Thymus (tissue), 11 donors: ENCODE measurements around the gene UGT1A1. TPM values are rescaled to one million over a fixed set of nuclear protein-coding genes. Genes with fewer than 3 reads are reported as not detected.
"Not testable (repeated sequence)": the region's sequence is repeated elsewhere in the genome, so short reads cannot be mapped to it uniquely, and the experiment has no call there.

Experiments
- DNase-seq, 9 donors: peaks; one replicate each; pipeline ENCODE4 v3.0.0-alpha.2; 2013; ENCODE audit warnings: low spot score in 9 of 9, low read depth in 6 of 9, missing footprints in 1 of 9
- H3K27ac ChIP-seq, 2 donors: one replicate each; pipeline ENCODE4 v1.5.1; 2013; ENCODE audit warnings: control low read depth in 1 of 2, low read depth in 1 of 2, low read length in 1 of 2, mild to moderate bottlenecking in 1 of 2, moderate library complexity in 1 of 2
- H3K27me3 ChIP-seq, 2 donors: one replicate each; pipeline ENCODE4 v1.5.1; 2013; ENCODE audit warnings: low read length in 1 of 2; ENCODE audit not compliant: control insufficient read depth in 2 of 2, insufficient read depth in 1 of 2
- H3K36me3 ChIP-seq, 2 donors: one replicate each; pipeline ENCODE4 v1.5.1; 2013; ENCODE audit warnings: low read length in 1 of 2, mild to moderate bottlenecking in 1 of 2, moderate library complexity in 1 of 2; ENCODE audit not compliant: control insufficient read depth in 2 of 2, insufficient read depth in 2 of 2
- H3K4me1 ChIP-seq, 2 donors: one replicate each; pipeline ENCODE4 v1.5.1; 2013; ENCODE audit warnings: low read length in 2 of 2; ENCODE audit not compliant: control insufficient read depth in 2 of 2, insufficient read depth in 2 of 2
- H3K4me3 ChIP-seq, 2 donors: one replicate each; pipeline ENCODE4 v1.5.1; 2013; ENCODE audit warnings: low read length in 2 of 2, control low read depth in 1 of 2, mild to moderate bottlenecking in 1 of 2
- H3K9me3 ChIP-seq, 2 donors: one replicate each; pipeline ENCODE4 v1.5.1; 2013; ENCODE audit warnings: low read length in 1 of 2, mild to moderate bottlenecking in 1 of 2; ENCODE audit not compliant: control insufficient read depth in 2 of 2, insufficient read depth in 1 of 2
- WGBS: extraction: QIAGEN DNeasy Blood & Tissue Kit; methylation state at CpG from one replicate; pipeline ENCODE4 v1.1.7; 2013; 5-methylcytosine and 5-hydroxymethylcytosine counted together
- polyA plus RNA-seq: library from polyadenylated mRNA; stranded (reverse); fragments of 200-250 nt; gene quantifications from one replicate; pipeline ENCODE4 v1.2.3, GENCODE V29; 2013
- total RNA-seq: library from RNA; stranded (reverse); fragments of 120-200 nt; gene quantifications from one replicate; pipeline ENCODE4 v1.2.4, GENCODE V29; 2013
- donor health status: healthy.

UGT1A1 gene
- total and polyA plus RNA-seq, 2 donors = 0.09 to 0.32 TPM

- no peak overlapping the region for H3K4me3 ChIP-seq
- WGBS = 81% methylated on average over 2 of the region's 2 CpGs
- H3K4me1 ChIP-seq = no peaks in the 10 kb centered on the region
- no peak overlapping the region for H3K27ac ChIP-seq
- H3K36me3 ChIP-seq = no peaks in the 10 kb centered on the region
- DNase-seq = no peak
- H3K9me3 ChIP-seq = no peaks in the 10 kb centered on the region
- peaks cover 0 to 2% of the 10 kb centered on the region in 2 donors for H3K27me3 ChIP-seq
These were observed 19.2 kb upstream of the UGT1A1 start for GRCh38 chr2:233740870-233741269.

- Histone ChIP-seq H3K9me3 (no peaks in the 10 kb centered on the region), H3K27me3 (peaks cover 0 to 2% of the 10 kb centered on the region in 2 donors), H3K4me1 (no peaks in the 10 kb centered on the region), H3K27ac (no peak overlapping the region), H3K4me3 (no peak overlapping the region), H3K36me3 (no peaks in the 10 kb centered on the region)
- DNase-seq = no peak
- 97% methylated on average over 45 of the region's 46 CpGs for WGBS
These were observed 16.4 kb upstream of the UGT1A1 start for GRCh38 chr2:233743464-233744259.

- H3K27ac ChIP-seq = no peak overlapping the region
- no peak overlapping the region for H3K4me3 ChIP-seq
- 92% methylated on average over 5 of the region's 5 CpGs for WGBS
- no peak for DNase-seq
- no peaks in the 10 kb centered on the region for H3K9me3 ChIP-seq
- H3K27me3 ChIP-seq = peaks cover 0 to 2% of the 10 kb centered on the region in 2 donors
- no peaks in the 10 kb centered on the region for H3K36me3 ChIP-seq
- H3K4me1 ChIP-seq = no peaks in the 10 kb centered on the region
These were observed 14.9 kb upstream of the UGT1A1 start for GRCh38 chr2:233745073-233745755.

DNA sequence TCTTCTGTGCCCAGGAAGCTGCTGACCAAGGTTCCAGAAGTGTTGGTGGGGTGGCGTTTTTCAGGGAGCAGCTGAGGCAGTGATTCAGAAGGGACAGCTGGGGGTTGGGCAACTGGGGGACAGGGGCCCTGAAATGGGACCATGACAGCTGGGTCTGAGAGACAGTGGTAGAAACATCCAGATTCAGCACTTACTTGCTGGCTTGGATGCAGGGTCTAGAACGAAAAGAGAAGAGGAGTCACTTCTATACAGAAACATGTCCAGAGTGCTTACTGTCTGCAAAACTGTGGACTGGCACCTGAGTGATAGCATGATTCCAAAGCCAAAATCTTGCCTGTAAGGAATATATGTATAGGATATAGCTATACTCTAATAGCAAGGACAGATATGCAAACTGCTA is 14.2 kb upstream of the UGT1A1 start:
- DNase-seq, H3K36me3 ChIP-seq, H3K27ac ChIP-seq, H3K4me3 ChIP-seq, H3K27me3 ChIP-seq, H3K9me3 ChIP-seq, H3K4me1 ChIP-seq: not testable (repeated sequence)
- 95% methylated on average over 2 of the region's 2 CpGs for WGBS

DNA sequence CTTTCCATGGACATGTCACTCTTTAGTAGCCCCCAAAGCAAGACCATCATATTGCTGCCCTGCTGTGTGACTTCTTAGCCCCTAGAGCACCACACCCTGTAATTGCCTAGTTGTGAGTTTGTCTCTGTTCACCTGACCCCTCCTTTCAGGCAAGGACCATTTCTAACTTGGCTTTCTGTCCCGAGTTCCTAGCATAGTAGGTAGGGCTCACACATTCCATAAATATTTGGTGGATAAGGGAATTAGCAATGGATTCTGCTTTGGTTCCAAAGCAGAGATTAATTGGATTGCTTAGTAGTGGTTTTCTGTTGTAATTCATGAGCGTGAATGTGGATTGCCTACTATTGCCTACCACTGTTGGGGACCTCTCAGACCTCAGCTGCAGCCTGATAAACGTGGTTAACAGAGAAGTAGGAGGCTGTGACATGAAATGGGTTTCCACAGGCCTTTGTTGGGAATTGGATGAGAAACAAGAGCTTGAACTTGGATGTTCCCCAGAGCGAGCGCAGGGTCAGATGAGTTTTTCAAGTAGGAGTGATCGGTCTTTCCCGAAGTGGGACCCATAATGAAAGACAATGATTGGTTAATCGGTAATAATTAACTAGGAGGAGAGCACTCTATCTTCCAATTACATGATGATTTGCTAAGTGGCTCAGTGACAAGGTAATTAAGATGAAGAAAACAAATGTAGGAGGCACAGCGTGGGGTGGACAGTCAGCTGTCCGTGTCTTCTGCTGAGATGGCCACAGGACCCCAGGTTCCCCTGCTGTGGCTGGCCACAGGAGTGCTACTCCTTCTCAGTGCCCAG is 13.4 kb upstream of the UGT1A1 start:
- 80% methylated on average over 10 of the region's 10 CpGs for WGBS
- DNase-seq = no peak
- no peaks in the 10 kb centered on the region for H3K4me1 ChIP-seq
- H3K27me3 ChIP-seq = peaks cover 0 to 2% of the 10 kb centered on the region in 2 donors
- no peaks in the 10 kb centered on the region for H3K36me3 ChIP-seq
- H3K9me3 ChIP-seq = peaks cover 0 to 9% of the 10 kb centered on the region in 2 donors
- no peak overlapping the region for H3K4me3 ChIP-seq
- H3K27ac ChIP-seq = no peak overlapping the region

DNA sequence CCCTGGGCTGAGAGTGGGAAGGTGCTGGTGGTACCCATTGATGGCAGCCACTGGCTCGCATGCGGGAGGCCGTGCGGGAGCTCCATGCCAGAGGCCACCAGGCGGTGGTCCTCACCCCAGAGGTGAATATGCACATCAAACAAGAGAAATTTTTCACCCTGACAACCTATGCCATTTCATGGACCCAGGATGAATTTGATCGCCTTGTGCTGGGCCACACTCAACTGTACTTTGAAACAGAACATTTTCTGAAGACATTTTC is 12.9 kb upstream of the UGT1A1 start:
- H3K4me1 ChIP-seq = no peaks in the 10 kb centered on the region
- 90% methylated on average over 6 of the region's 6 CpGs for WGBS
- no peaks in the 10 kb centered on the region for H3K36me3 ChIP-seq
- peaks cover 0 to 2% of the 10 kb centered on the region in 2 donors for H3K27me3 ChIP-seq
- peaks cover 0 to 9% of the 10 kb centered on the region in 2 donors for H3K9me3 ChIP-seq
- H3K27ac ChIP-seq = no peak overlapping the region
- no peak for DNase-seq
- H3K4me3 ChIP-seq = no peak overlapping the region

GRCh38 chr2:233750689-233751088 is 9.4 kb upstream of the UGT1A1 start:
- H3K4me3 ChIP-seq, H3K9me3 ChIP-seq, H3K4me1 ChIP-seq, DNase-seq, H3K36me3 ChIP-seq, H3K27ac ChIP-seq, H3K27me3 ChIP-seq: not testable (repeated sequence)
- 89% methylated on average over 2 of the region's 2 CpGs for WGBS

DNA sequence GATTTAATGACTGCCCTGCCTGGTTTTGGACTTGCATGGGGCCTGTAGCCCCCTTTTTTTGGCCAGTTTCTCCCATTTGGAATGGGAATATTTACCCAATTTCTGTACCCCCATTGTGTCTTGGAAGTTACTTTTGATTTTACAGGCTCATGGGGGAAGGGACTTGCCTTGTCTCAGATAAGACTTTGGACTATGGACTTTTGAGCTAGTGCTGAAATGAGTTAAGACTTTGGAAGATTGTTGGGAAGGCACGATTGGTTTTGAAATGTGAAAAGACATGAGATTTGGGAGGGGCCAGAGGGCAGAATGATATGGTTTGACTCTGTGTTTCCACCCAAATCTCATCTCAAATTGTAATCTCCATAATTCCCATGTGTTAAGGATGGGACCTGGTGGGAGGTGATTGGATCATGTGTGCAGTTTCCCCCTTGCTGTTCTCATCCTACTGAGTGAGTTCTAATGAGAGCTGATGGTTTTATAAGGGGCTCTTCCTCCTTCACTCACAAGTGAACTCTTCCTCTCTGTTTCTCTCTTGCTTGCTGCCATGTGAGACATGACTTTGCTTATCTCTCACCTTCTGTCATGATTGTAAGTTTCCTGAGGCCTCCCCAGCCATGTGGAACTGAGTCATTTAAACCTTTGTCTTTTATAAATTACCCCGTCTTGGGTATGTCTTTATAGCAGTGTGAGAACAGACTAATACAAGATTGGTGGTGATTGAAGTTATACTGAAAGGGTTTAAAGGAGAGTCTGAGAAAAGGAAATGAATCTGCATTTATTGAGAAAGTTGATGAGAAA is 8.7 kb upstream of the UGT1A1 start:
- not testable (repeated sequence) for H3K27me3 ChIP-seq, H3K27ac ChIP-seq, DNase-seq, H3K4me1 ChIP-seq, H3K4me3 ChIP-seq, H3K36me3 ChIP-seq, H3K9me3 ChIP-seq
- WGBS = 82% methylated on average over 2 of the region's 2 CpGs
